ENCODE data around the gene FAM50B.

FAM50B gene

GRCh38 chr6:3892603-3893002, 43.4 kb downstream of the FAM50B start:
- no peak for DNase-seq (ENCODE audit: low read depth)
- no peak overlapping the region for H3K4me3 ChIP-seq (ENCODE audit: low read length)
- TF ChIP-seq CTCF (conservative IDR thresholded peaks at IDR 0.05; ENCODE audit: low read depth, low read length) = no peak

GRCh38 chr6:3893487-3893886, 44.3 kb downstream of the FAM50B start:
- no peak for TF ChIP-seq CTCF (conservative IDR thresholded peaks at IDR 0.05; ENCODE audit: low read depth, low read length)
- no peak overlapping the region for H3K4me3 ChIP-seq (ENCODE audit: low read length)
- DNase-seq (ENCODE audit: low read depth) = no peak

- no peak overlapping the region for H3K4me3 ChIP-seq (ENCODE audit: low read length)
- TF ChIP-seq CTCF (conservative IDR thresholded peaks at IDR 0.05; ENCODE audit: low read depth, low read length) = no peak
- DNase-seq (ENCODE audit: low read depth) = no peak
Observed at GRCh38 chr6:3893917-3894316, 44.7 kb downstream of the FAM50B start.

GRCh38 chr6:3894590-3895311, 45.6 kb downstream of the FAM50B start:
- no peak for TF ChIP-seq CTCF (conservative IDR thresholded peaks at IDR 0.05; ENCODE audit: low read depth, low read length)
- H3K4me3 ChIP-seq (ENCODE audit: low read length) = no peak overlapping the region
- no peak for DNase-seq (ENCODE audit: low read depth)

- DNase-seq (ENCODE audit: low read depth) = no peak
- no peak for TF ChIP-seq CTCF (conservative IDR thresholded peaks at IDR 0.05; ENCODE audit: low read depth, low read length)
- no peak overlapping the region for H3K4me3 ChIP-seq (ENCODE audit: low read length)
Observed at GRCh38 chr6:3895312-3895653, 46.1 kb downstream of the FAM50B start.

- H3K4me3 ChIP-seq (ENCODE audit: low read length) = no peak overlapping the region
- TF ChIP-seq CTCF (conservative IDR thresholded peaks at IDR 0.05; ENCODE audit: low read depth, low read length) = no peak
- no peak for DNase-seq (ENCODE audit: low read depth)
Observed at GRCh38 chr6:3895805-3896204, 46.6 kb downstream of the FAM50B start.

GRCh38 chr6:3898265-3898994, 49.3 kb downstream of the FAM50B start:
- no peak for DNase-seq (ENCODE audit: low read depth)

More at GRCh38 chr6:3898265-3898994, 49.3 kb downstream of the FAM50B start:
- TF ChIP-seq CTCF (conservative IDR thresholded peaks at IDR 0.05; ENCODE audit: low read depth, low read length) = no peak
- H3K4me3 ChIP-seq (ENCODE audit: low read length) = no peak overlapping the region

All from retinal pigment epithelial cell (primary cell).